Caco-2 (cell line): Measurements from ENCODE around the gene CDC7. TPM values are rescaled to one million over a fixed set of nuclear protein-coding genes. Genes with fewer than 3 reads are reported as not detected.
"Not testable (repeated sequence)": the region's sequence is repeated elsewhere in the genome, so short reads cannot be mapped to it uniquely, and the experiment has no call there.

Source experiments
- BruUV-seq: library from RNA; stranded (reverse); fragments of 400-500 nt; replicated peaks from 2 replicates; lab custom pipeline; 2021; lab: Mats Ljungman, UMichigan
- CTCF ChIA-PET: fragments of 300-600 bp; sonication (Branson Sonifier 250); formaldehyde crosslinking; loops from one replicate; lab custom pipeline; 2022; ENCODE audit warnings: antibody characterized with exemption; lab: Charles Lee
- POLR2A ChIA-PET: fragments of 300-600 bp; sonication (Branson Sonifier 250); formaldehyde crosslinking; loops from one replicate; lab custom pipeline; 2022; ENCODE audit warnings: antibody characterized with exemption; lab: Charles Lee
- DNase-seq, 2 experiments: peaks; one replicate each; pipeline versions ENCODE4 v3.0.0 to v3.0.0-alpha.2; 2020 to 2022
- H3K27me3 ChIP-seq: replicated peaks from 2 replicates; pipeline ENCODE4 v1.6.0; 2011; ENCODE audit warnings: low read length; ENCODE audit not compliant: control insufficient read depth, insufficient read depth
- H3K36me3 ChIP-seq: 2 replicates; pipeline ENCODE4 v1.5.1; 2011; ENCODE audit warnings: low read length; ENCODE audit not compliant: control insufficient read depth, insufficient read depth
- H3K4me1 ChIP-seq: fragments of 250-450 bp; sonication (Bioruptor Pico); 2 replicates; pipeline ENCODE4 v1.5.1; 2020; ENCODE audit warnings: mild to moderate bottlenecking
- H3K4me3 ChIP-seq: 2 replicates; pipeline ENCODE4 v1.5.1; 2011; ENCODE audit warnings: low read depth, mild to moderate bottlenecking, control low read depth, low read length
- H3K9me3 ChIP-seq: fragments of 250-450 bp; sonication (Bioruptor Pico); 2 replicates; pipeline ENCODE4 v1.5.1; 2020; ENCODE audit warnings: mild to moderate bottlenecking, moderate library complexity
- H3K27ac Mint-ChIP-seq: one replicate; pipeline ENCODE4 v1.8.0; 2022; ENCODE audit warnings: mixed read lengths; ENCODE audit not compliant: unreplicated experiment
- H3K27me3 Mint-ChIP-seq: one replicate; pipeline ENCODE4 v1.8.0; 2022; ENCODE audit warnings: mixed read lengths; ENCODE audit not compliant: insufficient read depth, unreplicated experiment
- H3K36me3 Mint-ChIP-seq: one replicate; pipeline ENCODE4 v1.8.0; 2022; ENCODE audit warnings: mild to moderate bottlenecking, mixed read lengths; ENCODE audit not compliant: insufficient read depth, unreplicated experiment
- H3K4me1 Mint-ChIP-seq: one replicate; pipeline ENCODE4 v1.8.0; 2022; ENCODE audit warnings: low read depth, mixed read lengths; ENCODE audit not compliant: unreplicated experiment
- H3K4me3 Mint-ChIP-seq: one replicate; pipeline ENCODE4 v1.8.0; 2022; ENCODE audit warnings: mild to moderate bottlenecking, moderate library complexity, mixed read lengths; ENCODE audit not compliant: unreplicated experiment
- H3K9me3 Mint-ChIP-seq: one replicate; pipeline ENCODE4 v1.8.0; 2022; ENCODE audit warnings: mixed read lengths; ENCODE audit not compliant: unreplicated experiment
- CTCF ChIP-seq, 2 experiments: fragments of 200-600 bp in 1 of 2; IDR thresholded peaks; 1 replicate in 1 of 2; 2 replicates in 1 of 2; pipeline versions ENCODE4 v1.5.1 to v1.8.0; 2011 to 2022; ENCODE audit warnings: antibody characterized with exemption in 1 of 2, control low read depth in 1 of 2, inconsistent platforms in 1 of 2, low read depth in 1 of 2, low read length in 1 of 2, mild to moderate bottlenecking in 1 of 2, moderate library complexity in 1 of 2; ENCODE audit not compliant: insufficient read depth in 1 of 2, severe bottlenecking in 1 of 2, unreplicated experiment in 1 of 2
- intact Hi-C: fragments of 100-400 bp; cut with micrococcal nuclease; formaldehyde crosslinking; loops from one replicate; pipeline ENCODE4 v1.10.0; 2022; ENCODE audit not compliant: unreplicated experiment
- total RNA-seq: library from RNA; stranded (reverse); gene quantifications from 2 replicates; pipeline ENCODE4 v1.2.3, GENCODE V29; 2022

CDC7 gene
- total RNA-seq, 1 experiment from 2014 or later, result 19.4 TPM

- no peak for TF ChIP-seq CTCF (IDR thresholded peaks at IDR 0.05; ENCODE audit: insufficient read depth in 1 of 2, low read depth in 1 of 2, low read length in 1 of 2, severe bottlenecking in 1 of 2, unreplicated experiment in 1 of 2)
- Mint-ChIP-seq H3K4me1 (no peaks in the 10 kb centered on the region), H3K27ac (no peak overlapping the region), H3K4me3 (no peak overlapping the region), H3K27me3 (no peaks in the 10 kb centered on the region), H3K36me3 (no peaks in the 10 kb centered on the region), H3K9me3 (no peaks in the 10 kb centered on the region)
- no peaks in the 10 kb centered on the region for H3K9me3 ChIP-seq
- H3K27me3 ChIP-seq, result no peaks in the 10 kb centered on the region
- ChIA-PET POLR2A (no interaction called here), CTCF (no interaction called here)
- no peaks in the 10 kb centered on the region for H3K36me3 ChIP-seq
- no TSS peak for BruUV-seq
- intact Hi-C loops, result no loop called here
- no peak overlapping the region for H3K4me3 ChIP-seq
- no peaks in the 10 kb centered on the region for H3K4me1 ChIP-seq
- DNase-seq, result no peak
Measured at GRCh38 chr1:91455896-91456295, 44.8 kb upstream of the CDC7 start.

GRCh38 chr1:91465350-91465749 lies 35.3 kb upstream of the CDC7 start:
- DNase-seq, H3K4me1 ChIP-seq, intact Hi-C loops, H3K4me1 Mint-ChIP-seq, H3K9me3 Mint-ChIP-seq, POLR2A ChIA-PET, H3K36me3 Mint-ChIP-seq, H3K4me3 Mint-ChIP-seq, CTCF ChIA-PET, BruUV-seq, H3K9me3 ChIP-seq, H3K27me3 ChIP-seq, H3K27ac Mint-ChIP-seq, H3K4me3 ChIP-seq, H3K27me3 Mint-ChIP-seq, H3K36me3 ChIP-seq: not testable (repeated sequence)

GRCh38 chr1:91476533-91477217 lies 24.0 kb upstream of the CDC7 start:
- Histone ChIP-seq H3K9me3 (no peaks in the 10 kb centered on the region), H3K36me3 (no peaks in the 10 kb centered on the region), H3K4me3 (no peak overlapping the region), H3K4me1 (no peaks in the 10 kb centered on the region), H3K27me3 (no peaks in the 10 kb centered on the region)
- Mint-ChIP-seq H3K4me3 (no peak overlapping the region), H3K27ac (no peak overlapping the region), H3K4me1 (no peaks in the 10 kb centered on the region), H3K27me3 (peaks cover 3% of the 10 kb centered on the region), H3K9me3 (no peaks in the 10 kb centered on the region), H3K36me3 (no peaks in the 10 kb centered on the region)
- CTCF ChIA-PET, result no interaction called here
- POLR2A ChIA-PET, result no interaction called here
- DNase-seq, result no peak
- TF ChIP-seq CTCF (IDR thresholded peaks at IDR 0.05; ENCODE audit: insufficient read depth in 1 of 2, low read depth in 1 of 2, low read length in 1 of 2, severe bottlenecking in 1 of 2, unreplicated experiment in 1 of 2), result no peak
- BruUV-seq, result no TSS peak
- intact Hi-C loops, result no loop called here
